ENCODE measurements around the gene AREG. TPM values are rescaled to one million over a fixed set of nuclear protein-coding genes. Genes with fewer than 3 reads are reported as not detected.

The AREG gene
- total RNA-seq, 4 donors from 2014 or later: 4.0 to 56.1 (median 22.5) TPM

DNA sequence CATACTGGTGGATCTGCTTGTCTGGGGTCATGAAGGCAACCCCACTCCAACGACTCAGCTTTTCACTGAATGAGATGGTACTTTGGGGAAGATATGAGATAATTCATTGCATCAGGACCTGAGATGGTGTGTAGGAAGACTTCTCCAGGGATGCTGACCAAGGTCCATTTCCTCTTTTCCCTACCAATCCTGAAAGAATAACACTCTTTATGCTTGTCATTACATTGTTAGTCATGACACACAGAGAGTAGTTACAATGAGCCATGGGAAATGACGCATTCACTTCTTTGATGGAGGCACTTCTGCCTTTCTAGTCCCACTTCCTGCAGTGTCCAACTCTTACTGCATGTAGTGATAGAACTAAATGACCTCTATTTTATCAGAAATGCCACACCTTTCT lies 58.6 kb downstream of the AREG start:
- Histone ChIP-seq H3K9me3 (no peaks in the 10 kb centered on the region), H3K27ac (no peak overlapping the region), H3K27me3 (no peaks in the 10 kb centered on the region), H3K36me3 (no peaks in the 10 kb centered on the region), H3K4me1 (no peaks in the 10 kb centered on the region), H3K4me3 (no peak overlapping the region)
- in situ Hi-C loops (cut with MboI; ENCODE audit: low sequenced_read_pairs in 4 of 4) (no loop called here), intact Hi-C loops (cut with DNase I; ENCODE audit: low total_unique reads) (no loop called here)
- DNase-seq (no peak), ATAC-seq (no peak)
- TF ChIP-seq, protein P1, sequence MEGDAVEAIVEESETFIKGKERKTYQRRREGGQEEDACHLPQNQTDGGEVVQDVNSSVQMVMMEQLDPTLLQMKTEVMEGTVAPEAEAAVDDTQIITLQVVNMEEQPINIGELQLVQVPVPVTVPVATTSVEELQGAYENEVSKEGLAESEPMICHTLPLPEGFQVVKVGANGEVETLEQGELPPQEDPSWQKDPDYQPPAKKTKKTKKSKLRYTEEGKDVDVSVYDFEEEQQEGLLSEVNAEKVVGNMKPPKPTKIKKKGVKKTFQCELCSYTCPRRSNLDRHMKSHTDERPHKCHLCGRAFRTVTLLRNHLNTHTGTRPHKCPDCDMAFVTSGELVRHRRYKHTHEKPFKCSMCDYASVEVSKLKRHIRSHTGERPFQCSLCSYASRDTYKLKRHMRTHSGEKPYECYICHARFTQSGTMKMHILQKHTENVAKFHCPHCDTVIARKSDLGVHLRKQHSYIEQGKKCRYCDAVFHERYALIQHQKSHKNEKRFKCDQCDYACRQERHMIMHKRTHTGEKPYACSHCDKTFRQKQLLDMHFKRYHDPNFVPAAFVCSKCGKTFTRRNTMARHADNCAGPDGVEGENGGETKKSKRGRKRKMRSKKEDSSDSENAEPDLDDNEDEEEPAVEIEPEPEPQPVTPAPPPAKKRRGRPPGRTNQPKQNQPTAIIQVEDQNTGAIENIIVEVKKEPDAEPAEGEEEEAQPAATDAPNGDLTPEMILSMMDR (IDR thresholded peaks at IDR 0.05 in 4 of 5, conservative IDR thresholded peaks at IDR 0.05 in 1 of 5): no peak
- TF ChIP-seq POLR2A (IDR thresholded peaks at IDR 0.05): no peak

DNA sequence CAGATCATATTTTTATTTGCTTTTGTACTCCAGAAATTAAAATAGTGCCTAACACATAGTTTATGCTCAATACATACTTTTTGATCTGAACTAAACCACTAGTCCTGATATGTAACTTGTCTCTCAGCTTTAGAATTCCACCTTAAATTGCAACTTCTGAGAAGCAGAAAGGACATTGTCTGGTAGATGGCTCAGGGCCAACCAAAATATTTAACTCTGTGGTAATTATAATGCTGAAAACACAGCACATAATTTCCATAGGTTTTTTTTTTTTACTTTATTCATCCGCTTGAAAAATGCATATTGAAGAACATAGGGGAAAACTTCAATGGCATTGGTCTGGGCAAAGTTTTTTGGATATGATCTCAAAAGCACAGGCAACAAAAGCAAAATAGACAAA lies 59.3 kb downstream of the AREG start:
- Histone ChIP-seq H3K27ac (no peak overlapping the region), H3K36me3 (no peaks in the 10 kb centered on the region), H3K27me3 (no peaks in the 10 kb centered on the region), H3K4me1 (no peaks in the 10 kb centered on the region), H3K9me3 (no peaks in the 10 kb centered on the region), H3K4me3 (no peak overlapping the region)
- no peak for ATAC-seq
- no peak for TF ChIP-seq POLR2A (IDR thresholded peaks at IDR 0.05)
- TF ChIP-seq, protein P1 (IDR thresholded peaks at IDR 0.05 in 4 of 5, conservative IDR thresholded peaks at IDR 0.05 in 1 of 5): no peak
- intact Hi-C loops (cut with DNase I; ENCODE audit: low total_unique reads): no loop called here
- no peak for DNase-seq
- in situ Hi-C loops (cut with MboI; ENCODE audit: low sequenced_read_pairs in 4 of 4): no loop called here

Other genes starting within 250 kb of the AREG start
- gene EPGN, start 136.7 kb upstream of the AREG start, total RNA-seq: not detected
- gene EREG, start 80.0 kb upstream of the AREG start, total RNA-seq: under 1 TPM in 2 of 4 donors, not detected in 2; 0.07 to 0.84 TPM

All from gastrocnemius medialis (tissue), 4 donors.